HCT116 (cell line): ENCODE results near the gene LCT. TPM values are rescaled to one million over a fixed set of nuclear protein-coding genes. Genes with fewer than 3 reads are reported as not detected.

ENCODE experiments used
- ATAC-seq: fragments of 200-7000 bp; cut with Tn5 transposase; 2 replicates; pipeline ENCODE4 v1.9.1; 2020; ENCODE audit warnings: mild to moderate bottlenecking, moderate library complexity
- BruUV-seq: library from RNA; stranded (reverse); fragments of 400-500 nt; replicated peaks from 2 replicates; lab custom pipeline; 2021; lab: Mats Ljungman, UMichigan
- CTCF ChIA-PET: fragments of 300-600 bp; sonication (Branson Sonifier 250); formaldehyde crosslinking; loops from one replicate; lab custom pipeline; 2021; ENCODE audit warnings: antibody characterized with exemption; lab: Charles Lee
- POLR2A ChIA-PET: fragments of 300-600, 350-600 bp; sonication (Branson Sonifier 250); formaldehyde crosslinking; loops from one replicate; lab custom pipeline; 2021; ENCODE audit warnings: antibody characterized with exemption; lab: Charles Lee
- RAD21 ChIA-PET, 2 experiments: fragments of 300-600 bp; sonication (Branson Sonifier 250); formaldehyde crosslinking; loops; one replicate each; lab custom pipeline; 2023; ENCODE audit warnings: low total read pairs in 2 of 2; ENCODE audit not compliant: uncharacterized antibody in 2 of 2, unreplicated experiment in 2 of 2, low non-redundant PET in 1 of 2; lab: Charles Lee
- DNase-seq: peaks from one replicate; pipeline ENCODE4 v3.0.0-alpha.2; 2010; ENCODE audit warnings: low read depth, low spot score
- H2AFZ ChIP-seq: fragments of 200-600 bp; shearing (Covaris generic), sonication (generic); 2 replicates; pipeline ENCODE4 v1.6.1; 2017; ENCODE audit warnings: low read depth, mixed run types, mixed read lengths, antibody characterized with exemption, low read length; ENCODE audit not compliant: poor library complexity, severe bottlenecking
- H3K27ac ChIP-seq: 2 replicates; pipeline ENCODE4 v1.5.1; 2012; ENCODE audit warnings: low read depth, low read length
- H3K27me3 ChIP-seq: fragments of 200-600 bp; sonication (generic); 2 replicates; pipeline ENCODE4 v1.6.1; 2016; ENCODE audit warnings: mixed run types, low read length, mixed read lengths; ENCODE audit not compliant: insufficient read depth
- H3K36me3 ChIP-seq, 2 experiments: fragments of 200-500 bp in 1 of 2; fragments of 200-600 bp in 1 of 2; sonication (Bioruptor generic) in 1 of 2; sonication (generic) in 1 of 2; 2 replicates each; pipeline versions ENCODE4 v1.5.1 to v1.6.1; 2014 to 2016; ENCODE audit warnings: low read length in 2 of 2, inconsistent platforms in 1 of 2, mixed read lengths in 1 of 2, mixed run types in 1 of 2; ENCODE audit not compliant: insufficient read depth in 2 of 2, control insufficient read depth in 1 of 2
- H3K4me1 ChIP-seq, 2 experiments: fragments of 200-600 bp in 1 of 2; sonication (generic) in 1 of 2; 2 replicates each; pipeline versions ENCODE4 v1.5.1 to v1.6.1; 2012 to 2017; ENCODE audit warnings: low read length in 2 of 2, inconsistent platforms in 1 of 2, mild to moderate bottlenecking in 1 of 2, mixed read lengths in 1 of 2, mixed run types in 1 of 2, moderate library complexity in 1 of 2; ENCODE audit not compliant: insufficient read depth in 2 of 2, control insufficient read depth in 1 of 2
- H3K4me2 ChIP-seq: fragments of 200-600 bp; sonication (generic); 2 replicates; pipeline ENCODE4 v1.6.1; 2017; ENCODE audit warnings: mixed run types, low read length, mixed read lengths
- H3K4me3 ChIP-seq, 2 experiments: fragments of 200-600 bp in 1 of 2; sonication (generic) in 1 of 2; replicated peaks in 1 of 2; 2 replicates each; pipeline ENCODE4 v1.5.1; 2011 to 2016; ENCODE audit warnings: low read length in 2 of 2, control low read depth in 1 of 2, low read depth in 1 of 2, mild to moderate bottlenecking in 1 of 2, mixed read lengths in 1 of 2, mixed run types in 1 of 2
- H3K79me2 ChIP-seq: fragments of 200-600 bp; sonication (generic); 2 replicates; pipeline ENCODE4 v1.6.1; 2017; ENCODE audit warnings: mild to moderate bottlenecking, mixed run types, low read length, moderate library complexity, mixed read lengths; ENCODE audit not compliant: insufficient read depth
- H3K9ac ChIP-seq: fragments of 200-600 bp; sonication (generic); 2 replicates; pipeline ENCODE4 v1.6.1; 2016; ENCODE audit warnings: low read length, mixed read lengths
- H3K9me2 ChIP-seq: fragments of 200-600 bp; sonication (generic), shearing (Covaris generic); 2 replicates; pipeline ENCODE4 v1.6.1; 2017; ENCODE audit warnings: mixed run types, mild to moderate bottlenecking, moderate library complexity; ENCODE audit not compliant: insufficient read depth
- H3K9me3 ChIP-seq, 2 experiments: fragments of 200-500 bp in 1 of 2; fragments of 200-600 bp in 1 of 2; sonication (Bioruptor generic) in 1 of 2; sonication (generic) in 1 of 2; 2 replicates each; pipeline ENCODE4 v1.6.1; 2014 to 2017; ENCODE audit warnings: low read length in 2 of 2, mixed read lengths in 2 of 2, inconsistent platforms in 1 of 2, low read depth in 1 of 2, mild to moderate bottlenecking in 1 of 2, mixed run types in 1 of 2, moderate library complexity in 1 of 2; ENCODE audit not compliant: control insufficient read depth in 1 of 2, insufficient read depth in 1 of 2
- H4K20me1 ChIP-seq: fragments of 200-600 bp; sonication (generic), shearing (Covaris generic); 2 replicates; pipeline ENCODE4 v1.6.1; 2017; ENCODE audit warnings: mixed run types, mild to moderate bottlenecking, moderate library complexity; ENCODE audit not compliant: insufficient read depth
- CBX3 ChIP-seq: IDR thresholded peaks from 2 replicates; pipeline ENCODE4 v1.6.1; 2012; ENCODE audit warnings: low read depth
- CEBPB ChIP-seq: IDR thresholded peaks from 2 replicates; pipeline ENCODE4 v1.6.1; 2012; ENCODE audit warnings: low read depth
- EGR1 ChIP-seq: IDR thresholded peaks from 2 replicates; pipeline ENCODE4 v1.6.1; 2012; ENCODE audit warnings: low read depth
- ELF1 ChIP-seq: IDR thresholded peaks from 2 replicates; pipeline ENCODE4 v1.6.1; 2012; ENCODE audit warnings: low read depth, borderline replicate concordance
- EZH2 ChIP-seq: fragments of 200-600 bp; sonication (generic); IDR thresholded peaks from 2 replicates; pipeline ENCODE4 v1.6.1; 2017; ENCODE audit warnings: antibody characterized with exemption, mixed run types
- EZH2phosphoT487 ChIP-seq: fragments of 200-600 bp; IDR thresholded peaks from 2 replicates; pipeline ENCODE4 v1.6.1; 2018; ENCODE audit warnings: antibody characterized with exemption, borderline replicate concordance
- FOSL1 ChIP-seq: IDR thresholded peaks from 2 replicates; pipeline ENCODE4 v1.6.1; 2012; ENCODE audit warnings: low read depth
- POLR2A ChIP-seq: IDR thresholded peaks from 2 replicates; pipeline ENCODE4 v1.7.0; 2011; ENCODE audit warnings: borderline replicate concordance; ENCODE audit not compliant: insufficient read depth, insufficient read length; ENCODE audit errors: extremely low read depth
- POLR2AphosphoS5 ChIP-seq: IDR thresholded peaks from 2 replicates; pipeline ENCODE4 v1.6.1; 2011; ENCODE audit warnings: mild to moderate bottlenecking, low read depth, low read length, moderate library complexity
- RAD21 ChIP-seq: IDR thresholded peaks from 2 replicates; pipeline ENCODE4 v1.6.1; 2012; ENCODE audit warnings: low read depth, mild to moderate bottlenecking
- SIN3A ChIP-seq: IDR thresholded peaks from 2 replicates; pipeline ENCODE4 v1.6.1; 2012; ENCODE audit warnings: low read depth
- SP1 ChIP-seq: IDR thresholded peaks from 2 replicates; pipeline ENCODE4 v1.6.1; 2012; ENCODE audit warnings: low read depth
- SRF ChIP-seq: IDR thresholded peaks from 2 replicates; pipeline ENCODE4 v1.6.1; 2012; ENCODE audit warnings: low read depth
- YY1 ChIP-seq: IDR thresholded peaks from 2 replicates; pipeline ENCODE4 v1.6.1; 2011; ENCODE audit warnings: low read length, low read depth, moderate library complexity, mild to moderate bottlenecking; ENCODE audit not compliant: insufficient replicate concordance; ENCODE audit errors: extremely low read depth
- ZFX ChIP-seq: fragments of 450-650 bp; IDR thresholded peaks from 2 replicates; pipeline ENCODE4 v1.6.1; 2017
- intact Hi-C: fragments of 100-400 bp; cut with micrococcal nuclease; formaldehyde crosslinking; loops from 2 replicates; pipeline ENCODE4 v1.10.0; 2022
- total RNA-seq: library from RNA; stranded (reverse); gene quantifications from one replicate; pipeline ENCODE4 v1.2.1, GENCODE V29; 2021; ENCODE audit not compliant: unreplicated experiment
- TF ChIP-seq, protein P1 (sequence below): IDR thresholded peaks from 2 replicates; pipeline ENCODE4 v1.6.1; 2012
- TF ChIP-seq, protein P2 (sequence below): IDR thresholded peaks from 2 replicates; pipeline ENCODE4 v1.6.1; 2012; ENCODE audit warnings: low read depth
- TF ChIP-seq, protein P3 (sequence below): IDR thresholded peaks from 2 replicates; pipeline ENCODE4 v1.6.1; 2012

The LCT gene
- total RNA-seq, 1 experiment from 2014 or later = 0.12 TPM

DNA sequence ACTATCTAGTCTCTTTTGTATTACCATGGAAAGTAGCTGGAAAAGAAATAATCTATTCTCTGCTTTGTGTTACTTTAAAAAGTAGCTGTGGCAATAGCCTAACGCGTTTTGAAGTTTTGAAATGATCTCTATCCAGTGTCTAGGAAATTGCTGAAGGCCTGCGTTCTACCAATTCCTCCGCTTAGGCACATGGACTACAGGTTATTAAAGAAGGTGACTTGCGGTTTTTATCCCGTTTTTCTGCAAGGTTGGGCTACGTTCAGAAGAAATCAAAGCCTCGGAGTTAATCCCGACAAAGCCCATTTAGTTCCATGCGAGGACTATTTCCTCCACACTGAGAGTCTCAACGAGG, 96.0 kb downstream of the LCT start:
- RAD21 ChIA-PET = interaction anchor here in 1 of 2 experiments (0.7 kb wide), 1 partner anchor 646 kb away, joined by 8 read pairs; no protein-coding TSS in a partner anchor
- Histone ChIP-seq H3K27ac (no peak overlapping the region), H3K9me3 (no peaks in the 10 kb centered on the region), H2AFZ (peak overlapping the region; percentile 92), H3K36me3 (no peaks in the 10 kb centered on the region; a peak in 2 of 4 replicates), H3K4me3 (no peak overlapping the region), H3K79me2 (peaks cover 42% of the 10 kb centered on the region), H3K27me3 (no peaks in the 10 kb centered on the region), H3K4me1 (peaks cover 6 to 18% of the 10 kb centered on the region in 2 experiments; a peak in 3 of 4 replicates), H3K4me2 (0 out of 2 replicates have a peak overlapping the region, but pooled peaks have one; percentile 17), H3K9me2 (no peaks in the 10 kb centered on the region), H3K9ac (no peak overlapping the region), H4K20me1 (no peaks in the 10 kb centered on the region)
- TF ChIP-seq SIN3A (no peak), POLR2A (no peak), ZFX (no peak), FOSL1 (no peak), POLR2AphosphoS5 (no peak), SP1 (no peak), CBX3 (no peak), EZH2 (no peak), EGR1 (no peak), ELF1 (no peak), EZH2phosphoT487 (no peak), CEBPB (no peak), YY1 (no peak), SRF (no peak), RAD21 (no peak)
- TF ChIP-seq, protein P1, sequence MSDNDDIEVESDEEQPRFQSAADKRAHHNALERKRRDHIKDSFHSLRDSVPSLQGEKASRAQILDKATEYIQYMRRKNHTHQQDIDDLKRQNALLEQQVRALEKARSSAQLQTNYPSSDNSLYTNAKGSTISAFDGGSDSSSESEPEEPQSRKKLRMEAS = no peak
- TF ChIP-seq, protein P2, sequence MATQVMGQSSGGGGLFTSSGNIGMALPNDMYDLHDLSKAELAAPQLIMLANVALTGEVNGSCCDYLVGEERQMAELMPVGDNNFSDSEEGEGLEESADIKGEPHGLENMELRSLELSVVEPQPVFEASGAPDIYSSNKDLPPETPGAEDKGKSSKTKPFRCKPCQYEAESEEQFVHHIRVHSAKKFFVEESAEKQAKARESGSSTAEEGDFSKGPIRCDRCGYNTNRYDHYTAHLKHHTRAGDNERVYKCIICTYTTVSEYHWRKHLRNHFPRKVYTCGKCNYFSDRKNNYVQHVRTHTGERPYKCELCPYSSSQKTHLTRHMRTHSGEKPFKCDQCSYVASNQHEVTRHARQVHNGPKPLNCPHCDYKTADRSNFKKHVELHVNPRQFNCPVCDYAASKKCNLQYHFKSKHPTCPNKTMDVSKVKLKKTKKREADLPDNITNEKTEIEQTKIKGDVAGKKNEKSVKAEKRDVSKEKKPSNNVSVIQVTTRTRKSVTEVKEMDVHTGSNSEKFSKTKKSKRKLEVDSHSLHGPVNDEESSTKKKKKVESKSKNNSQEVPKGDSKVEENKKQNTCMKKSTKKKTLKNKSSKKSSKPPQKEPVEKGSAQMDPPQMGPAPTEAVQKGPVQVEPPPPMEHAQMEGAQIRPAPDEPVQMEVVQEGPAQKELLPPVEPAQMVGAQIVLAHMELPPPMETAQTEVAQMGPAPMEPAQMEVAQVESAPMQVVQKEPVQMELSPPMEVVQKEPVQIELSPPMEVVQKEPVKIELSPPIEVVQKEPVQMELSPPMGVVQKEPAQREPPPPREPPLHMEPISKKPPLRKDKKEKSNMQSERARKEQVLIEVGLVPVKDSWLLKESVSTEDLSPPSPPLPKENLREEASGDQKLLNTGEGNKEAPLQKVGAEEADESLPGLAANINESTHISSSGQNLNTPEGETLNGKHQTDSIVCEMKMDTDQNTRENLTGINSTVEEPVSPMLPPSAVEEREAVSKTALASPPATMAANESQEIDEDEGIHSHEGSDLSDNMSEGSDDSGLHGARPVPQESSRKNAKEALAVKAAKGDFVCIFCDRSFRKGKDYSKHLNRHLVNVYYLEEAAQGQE = no peak
- TF ChIP-seq, protein P3, sequence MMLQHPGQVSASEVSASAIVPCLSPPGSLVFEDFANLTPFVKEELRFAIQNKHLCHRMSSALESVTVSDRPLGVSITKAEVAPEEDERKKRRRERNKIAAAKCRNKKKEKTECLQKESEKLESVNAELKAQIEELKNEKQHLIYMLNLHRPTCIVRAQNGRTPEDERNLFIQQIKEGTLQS = no peak
- no peak for DNase-seq
- ATAC-seq = no peak
- CTCF ChIA-PET = interaction anchor here (0.7 kb wide), 2 partner anchors 9 to 15 kb away, joined by 3 read pairs; no protein-coding TSS in a partner anchor
- POLR2A ChIA-PET = no interaction called here
- no TSS peak for BruUV-seq
- intact Hi-C loops = no loop called here
